Stimulated activated CD8-positive, alpha-beta memory T cell treated with anti-CD3 and anti-CD28 coated beads, Interleukin-7, amount 100 ng/mL, for 24 hours (primary cell): ENCODE measurements around the gene CNTN4.

Source experiments
- DNase-seq: peaks from one replicate; pipeline ENCODE4 v3.0.0-alpha.2; 2020; ENCODE audit warnings: low read depth

The CNTN4 gene

GRCh38 chr3:2153053-2153452 lies 54.4 kb downstream of the CNTN4 start:
- DNase-seq: no peak

GRCh38 chr3:2153547-2153946 lies 54.9 kb downstream of the CNTN4 start:
- DNase-seq: no peak

- DNase-seq: no peak
Measured at GRCh38 chr3:2154621-2155020, 56.0 kb downstream of the CNTN4 start.

GRCh38 chr3:2156244-2156847 lies 57.7 kb downstream of the CNTN4 start:
- DNase-seq: no peak

GRCh38 chr3:2158828-2159227 lies 60.2 kb downstream of the CNTN4 start:
- DNase-seq: no peak

GRCh38 chr3:2166552-2166951 lies 67.9 kb downstream of the CNTN4 start:
- no peak for DNase-seq

- DNase-seq: no peak
Measured at GRCh38 chr3:2172561-2173171, 74.0 kb downstream of the CNTN4 start.

- DNase-seq: no peak
Measured at GRCh38 chr3:2180634-2181033, 82.0 kb downstream of the CNTN4 start.

GRCh38 chr3:2198776-2199279 lies 100.2 kb downstream of the CNTN4 start:
- DNase-seq: no peak

- DNase-seq: no peak
Measured at GRCh38 chr3:2204054-2204453, 105.4 kb downstream of the CNTN4 start.

GRCh38 chr3:2205692-2206091 lies 107.0 kb downstream of the CNTN4 start:
- no peak for DNase-seq

GRCh38 chr3:2206536-2206935 lies 107.9 kb downstream of the CNTN4 start:
- DNase-seq: no peak

GRCh38 chr3:2211568-2211967 lies 112.9 kb downstream of the CNTN4 start:
- DNase-seq: no peak

GRCh38 chr3:2212206-2212605 lies 113.5 kb downstream of the CNTN4 start:
- no peak for DNase-seq

GRCh38 chr3:2218375-2218774 lies 119.7 kb downstream of the CNTN4 start:
- DNase-seq: no peak

- DNase-seq: no peak
Measured at GRCh38 chr3:2218816-2219215, 120.2 kb downstream of the CNTN4 start.

GRCh38 chr3:2236203-2236602 lies 137.5 kb downstream of the CNTN4 start:
- DNase-seq: no peak

GRCh38 chr3:2244137-2244536 lies 145.5 kb downstream of the CNTN4 start:
- DNase-seq: no peak

GRCh38 chr3:2246873-2247648 lies 148.4 kb downstream of the CNTN4 start:
- no peak for DNase-seq

GRCh38 chr3:2247831-2248230 lies 149.2 kb downstream of the CNTN4 start:
- DNase-seq: no peak

GRCh38 chr3:2250783-2251182 lies 152.1 kb downstream of the CNTN4 start:
- no peak for DNase-seq

GRCh38 chr3:2261747-2262146 lies 163.1 kb downstream of the CNTN4 start:
- no peak for DNase-seq

- DNase-seq: no peak
Measured at GRCh38 chr3:2262204-2262603, 163.5 kb downstream of the CNTN4 start.
